Measurements from ENCODE around the gene KRT6B.
"Not testable (repeated sequence)": the region's sequence is repeated elsewhere in the genome, so short reads cannot be mapped to it uniquely, and the experiment has no call there.

KRT6B gene

DNA sequence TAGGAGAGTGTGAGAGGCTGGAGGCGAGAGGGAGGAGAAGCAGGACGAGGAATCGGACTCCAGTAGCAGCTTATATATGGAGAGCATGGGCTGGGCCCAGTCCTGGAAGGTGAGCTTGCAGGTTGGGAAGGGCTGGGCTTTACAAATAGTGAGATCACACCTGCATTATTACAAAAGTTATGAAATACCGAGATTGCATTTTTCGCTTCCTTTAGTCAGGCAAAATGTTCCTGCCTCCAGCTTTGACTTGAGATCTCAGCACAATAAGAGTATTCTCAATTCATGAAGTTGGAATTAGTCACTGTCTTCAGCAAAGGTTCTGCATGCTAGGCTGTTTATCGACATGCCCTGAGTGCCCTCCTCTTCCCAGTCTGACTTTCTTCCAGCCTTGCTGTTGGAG, at the start of gene KRT6B:
Gene KRT6B, minus strand, starts transcription at position 46 of the 400 bp plus-strand sequence. CDS start 68 bp downstream, outside the sequence.
- no peak for DNase-seq (ENCODE audit: low read depth in 2 of 2)

- DNase-seq (ENCODE audit: low read depth in 2 of 2): no peak
These were observed 49.5 kb upstream of the KRT6B start for GRCh38 chr12:52501490-52501889.

DNA sequence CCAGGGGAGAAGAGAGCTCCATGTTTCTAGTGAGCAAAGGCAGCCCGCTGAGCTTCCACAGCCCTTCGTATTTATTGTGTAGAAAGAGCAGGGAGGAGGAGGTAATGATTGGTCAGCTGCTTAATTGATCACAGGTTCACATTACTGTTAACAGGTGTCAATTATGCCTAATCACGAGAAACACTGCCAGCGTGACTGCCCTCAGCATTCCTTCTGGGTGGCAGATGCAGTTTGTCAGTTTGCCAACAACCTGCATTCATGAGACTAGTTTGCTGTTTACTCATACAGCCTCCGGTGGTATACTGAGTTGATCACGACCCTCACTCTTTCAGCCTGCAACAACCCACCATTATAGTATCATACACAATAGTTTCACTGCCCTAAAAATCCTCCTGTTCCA, 48.6 kb upstream of the KRT6B start:
- not testable (repeated sequence) for DNase-seq (ENCODE audit: low read depth in 2 of 2)

DNA sequence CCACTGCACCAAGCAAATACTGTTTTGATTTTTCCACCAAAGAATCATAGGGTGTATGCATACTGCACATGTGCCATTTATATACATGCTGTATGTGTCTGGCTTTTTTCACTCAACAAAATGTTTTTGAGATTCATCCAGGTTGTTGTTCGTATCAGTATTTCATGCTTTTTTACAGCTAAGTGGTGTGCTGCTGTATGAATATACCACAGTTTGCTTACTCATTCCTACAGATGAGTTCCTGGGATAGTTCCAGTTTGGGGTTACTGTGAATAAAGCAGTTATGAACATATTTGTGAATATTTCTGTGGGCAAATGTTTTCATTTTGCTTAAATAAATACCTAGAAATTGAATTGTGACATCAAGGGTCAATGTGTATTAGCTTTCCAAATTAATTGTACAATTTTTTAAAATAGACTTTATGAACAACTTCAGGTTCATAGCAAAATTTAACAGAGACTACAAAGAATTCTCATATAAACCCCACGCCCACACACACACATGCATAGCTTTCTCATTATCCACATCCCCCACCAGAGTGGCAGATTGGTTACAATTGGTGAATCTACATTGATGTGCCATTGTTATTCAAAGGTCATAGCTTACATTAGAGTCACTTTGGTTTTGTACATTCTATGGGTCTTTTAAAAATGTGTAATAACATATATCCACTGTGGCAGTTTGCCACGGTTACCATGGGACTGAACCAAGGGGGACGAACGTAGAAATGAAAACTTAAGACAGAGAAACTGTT, 48.0 kb upstream of the KRT6B start:
- DNase-seq (ENCODE audit: low read depth in 2 of 2): no peak

GRCh38 chr12:52498946-52499345, 47.0 kb upstream of the KRT6B start:
- DNase-seq (ENCODE audit: low read depth in 2 of 2): no peak

GRCh38 chr12:52497975-52498374, 46.0 kb upstream of the KRT6B start:
- DNase-seq (ENCODE audit: low read depth in 2 of 2): no peak

DNA sequence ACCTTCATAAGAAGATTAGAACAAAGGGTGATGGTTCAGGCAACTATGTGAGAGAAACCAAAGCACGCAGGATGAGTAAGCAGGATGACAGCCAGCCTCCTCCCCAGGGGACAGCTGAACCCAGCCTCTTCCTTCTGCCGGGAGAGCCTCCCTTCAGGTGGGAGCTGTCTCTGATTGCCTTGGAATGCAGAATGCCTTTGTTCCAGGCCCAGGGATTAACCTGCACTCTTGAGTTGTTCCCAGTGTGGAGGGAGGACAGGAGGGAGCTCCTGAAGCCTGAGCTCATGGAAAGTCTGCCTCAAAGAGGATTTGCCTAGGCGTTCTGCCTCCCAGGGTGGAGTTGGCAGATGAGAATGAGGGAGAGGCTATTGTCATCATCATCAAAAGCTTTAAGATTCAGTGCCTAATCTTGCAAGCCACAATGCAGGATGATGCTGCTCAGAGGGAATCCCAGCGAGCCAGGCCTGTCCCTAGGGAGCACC, 44.7 kb upstream of the KRT6B start:
- DNase-seq (ENCODE audit: low read depth in 2 of 2): no peak

- DNase-seq (ENCODE audit: low read depth in 2 of 2): no peak
These were observed 44.1 kb upstream of the KRT6B start for GRCh38 chr12:52496054-52496453.

GRCh38 chr12:52495389-52495788, 43.4 kb upstream of the KRT6B start:
- no peak for DNase-seq (ENCODE audit: low read depth in 2 of 2)

DNA sequence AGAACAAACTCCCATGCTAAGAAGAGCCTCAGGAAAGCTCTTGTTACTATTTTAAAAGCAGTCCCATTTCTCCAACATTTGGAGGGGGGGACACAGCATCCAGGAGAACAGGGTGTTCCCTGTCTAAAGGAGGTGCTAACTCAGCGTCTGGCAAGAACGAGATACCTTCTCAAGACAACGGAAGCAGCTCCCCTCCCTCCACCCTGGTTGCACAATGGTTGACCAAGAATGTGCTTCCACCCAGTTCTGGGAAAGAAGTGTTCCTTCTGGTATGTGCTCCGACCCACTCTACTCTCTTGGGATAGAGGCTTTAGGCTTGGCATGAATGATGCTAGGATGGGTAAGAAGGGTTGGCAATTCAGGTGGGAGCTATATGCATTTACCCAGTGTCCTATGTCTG, 42.6 kb upstream of the KRT6B start:
- DNase-seq (ENCODE audit: low read depth in 2 of 2): no peak

DNA sequence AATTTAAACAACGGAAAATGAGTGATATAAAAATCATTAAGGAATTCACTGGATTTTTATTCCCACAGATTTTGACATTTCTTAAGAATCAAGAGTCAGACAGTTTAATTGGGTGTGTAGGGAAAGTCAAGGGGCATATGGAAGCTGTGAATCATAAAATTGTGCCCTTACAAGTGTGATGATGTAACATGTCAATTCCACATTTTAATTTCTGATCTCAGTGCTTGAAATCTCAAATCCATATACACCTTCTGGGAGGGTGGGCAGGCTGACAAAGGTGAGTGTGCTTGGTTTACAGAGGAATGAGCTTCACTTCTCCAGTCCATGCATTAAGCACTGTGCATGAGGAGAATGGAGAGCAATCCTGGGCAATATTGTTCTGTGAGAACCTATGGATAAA, 42.2 kb upstream of the KRT6B start:
- no peak for DNase-seq (ENCODE audit: low read depth in 2 of 2)

DNA sequence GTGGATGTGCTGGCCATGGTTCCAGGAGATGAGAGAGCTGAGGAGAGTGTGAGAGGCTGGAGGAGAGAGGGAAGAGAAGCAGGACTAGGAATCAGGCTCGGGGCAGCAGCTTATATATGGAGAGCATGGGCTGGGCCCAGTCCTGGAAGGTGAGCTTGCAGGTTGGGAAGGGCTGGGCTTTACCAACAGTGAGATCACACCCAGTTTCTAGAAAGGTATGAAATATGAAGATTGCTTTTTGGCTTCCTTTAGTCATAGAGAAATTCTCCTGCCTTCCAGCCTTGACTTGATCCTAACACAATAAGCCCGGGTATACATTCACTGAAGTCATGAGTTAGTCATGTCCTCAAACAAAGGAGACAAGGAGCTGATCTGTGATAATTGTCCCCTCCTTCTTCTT, 41.2 kb upstream of the KRT6B start, which contains the start of gene KRT6A:
Gene KRT6A, minus strand, starts transcription at position 86 of the 400 bp plus-strand sequence. Its CDS starts 69 bp downstream, at position 17.
- DNase-seq (ENCODE audit: low read depth in 2 of 2): no peak

- DNase-seq (ENCODE audit: low read depth in 2 of 2): not testable (repeated sequence)
These were observed 40.5 kb upstream of the KRT6B start for GRCh38 chr12:52492405-52492804.

- not testable (repeated sequence) for DNase-seq (ENCODE audit: low read depth in 2 of 2)
These were observed 39.5 kb upstream of the KRT6B start for GRCh38 chr12:52491495-52491894.

DNA sequence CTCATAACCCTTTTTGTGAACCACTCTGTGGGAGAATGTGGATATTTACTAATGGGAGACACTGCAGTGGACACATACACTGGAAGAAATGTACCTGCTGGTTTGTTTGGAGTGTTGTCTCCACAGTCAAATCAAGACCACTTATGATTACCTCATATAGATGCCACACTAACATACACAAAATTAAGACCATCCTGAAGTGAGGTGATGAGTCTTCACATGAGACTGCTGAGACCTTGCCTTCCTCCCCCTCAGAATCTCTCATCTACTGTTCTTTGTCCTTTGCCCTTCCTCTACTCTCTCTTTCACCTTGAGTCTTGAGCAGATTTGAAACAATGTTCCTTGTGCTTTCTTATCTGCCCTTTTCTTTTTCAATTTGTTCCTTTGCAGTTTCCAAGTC, 36.8 kb upstream of the KRT6B start:
- DNase-seq (ENCODE audit: low read depth in 2 of 2): no peak

DNA sequence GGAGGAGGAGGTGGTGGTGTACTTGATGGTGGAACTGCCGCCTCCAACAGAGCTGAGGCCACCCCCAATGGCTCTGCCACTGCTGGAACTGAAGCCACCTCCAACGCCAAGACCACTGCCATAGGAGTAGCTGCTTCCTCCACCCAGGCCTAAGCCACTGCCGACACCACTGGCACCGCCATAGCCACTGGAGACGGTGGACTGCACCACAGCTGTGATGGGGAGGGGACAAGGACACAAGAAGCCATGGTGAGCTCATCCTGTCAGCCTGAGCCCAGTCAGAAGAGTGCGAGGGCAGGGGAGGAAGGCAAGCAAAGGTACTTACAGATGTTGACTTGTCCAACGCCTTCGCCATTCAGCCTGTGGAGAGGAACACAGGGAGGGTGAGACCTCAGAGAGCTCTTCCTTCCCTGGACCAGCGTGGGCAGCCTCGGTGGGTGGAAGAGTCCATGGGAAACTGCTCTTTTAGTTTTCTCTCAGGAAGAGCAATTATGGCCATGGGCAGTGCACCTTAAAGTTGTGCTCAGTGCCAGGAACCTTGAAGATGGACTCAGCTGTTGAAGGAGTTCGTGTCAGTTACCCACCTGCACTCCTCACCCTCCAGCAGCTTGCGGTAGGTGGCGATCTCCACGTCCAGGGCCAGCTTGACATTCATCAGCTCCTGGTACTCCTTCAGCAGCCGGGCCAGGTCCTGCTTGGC, 35.9 kb upstream of the KRT6B start:
- not testable (repeated sequence) for DNase-seq (ENCODE audit: low read depth in 2 of 2)

DNA sequence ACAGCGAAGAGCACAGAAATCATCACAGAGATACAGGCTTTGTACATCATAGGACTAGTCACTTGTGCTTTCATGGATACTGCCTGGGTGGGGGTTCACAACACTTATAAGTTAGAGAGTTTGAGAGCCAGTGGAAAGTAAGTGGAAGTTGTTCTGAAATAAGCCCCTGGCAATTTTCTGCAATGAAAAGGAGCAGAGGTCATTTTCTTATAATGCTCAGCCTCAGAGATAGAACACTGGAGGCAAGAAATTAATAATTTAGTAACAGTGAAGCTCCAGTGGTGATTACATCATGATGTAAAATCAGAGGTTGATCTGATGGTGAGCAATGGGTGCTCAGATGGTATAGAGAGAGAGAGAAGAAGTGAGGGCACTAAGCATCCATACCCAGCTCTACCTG, 35.3 kb upstream of the KRT6B start:
- DNase-seq (ENCODE audit: low read depth in 2 of 2): no peak

DNA sequence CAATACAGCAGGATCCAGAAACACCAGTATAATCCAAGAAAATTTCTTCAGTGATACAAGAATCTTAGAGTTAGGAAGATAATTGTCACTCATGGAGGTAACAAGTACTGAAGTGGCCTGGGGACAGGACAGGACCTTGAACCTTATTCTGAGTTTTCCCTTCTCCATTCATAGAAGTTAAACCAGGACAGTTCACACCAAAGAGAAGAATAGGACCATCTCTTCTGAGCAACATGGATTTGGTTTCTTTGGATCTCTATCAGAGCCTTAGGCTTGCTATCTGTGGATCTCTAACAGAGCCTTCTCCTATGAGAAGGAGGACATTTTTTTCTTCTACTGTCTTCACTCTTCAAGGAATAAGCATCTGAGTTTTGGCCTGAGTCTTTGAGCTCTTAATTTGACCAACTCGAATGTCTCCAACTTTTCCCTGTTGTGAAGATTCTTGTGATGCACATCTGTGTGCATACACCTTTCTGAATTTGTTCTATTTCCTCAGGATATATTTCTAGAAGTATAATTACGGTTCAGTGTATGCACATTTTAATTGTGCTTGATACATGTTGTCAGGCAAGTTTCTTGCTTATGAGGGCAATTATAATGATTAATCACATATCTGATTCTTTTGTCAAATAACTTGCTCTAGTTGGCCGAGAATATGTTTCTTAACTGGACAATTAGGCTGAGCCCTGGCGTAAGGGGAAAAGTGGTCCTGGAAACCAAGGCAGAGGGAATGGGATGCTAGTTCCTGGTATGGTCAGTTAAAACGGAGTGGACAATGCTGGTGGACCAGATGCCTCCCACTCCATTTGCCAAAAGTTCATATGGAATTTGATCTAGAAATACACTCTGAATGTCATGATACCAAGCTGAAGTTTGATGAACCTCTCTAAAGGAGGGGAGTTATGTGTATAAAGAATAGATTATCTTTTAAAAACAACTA, 34.5 kb upstream of the KRT6B start:
- no peak for DNase-seq (ENCODE audit: low read depth in 2 of 2)

DNA sequence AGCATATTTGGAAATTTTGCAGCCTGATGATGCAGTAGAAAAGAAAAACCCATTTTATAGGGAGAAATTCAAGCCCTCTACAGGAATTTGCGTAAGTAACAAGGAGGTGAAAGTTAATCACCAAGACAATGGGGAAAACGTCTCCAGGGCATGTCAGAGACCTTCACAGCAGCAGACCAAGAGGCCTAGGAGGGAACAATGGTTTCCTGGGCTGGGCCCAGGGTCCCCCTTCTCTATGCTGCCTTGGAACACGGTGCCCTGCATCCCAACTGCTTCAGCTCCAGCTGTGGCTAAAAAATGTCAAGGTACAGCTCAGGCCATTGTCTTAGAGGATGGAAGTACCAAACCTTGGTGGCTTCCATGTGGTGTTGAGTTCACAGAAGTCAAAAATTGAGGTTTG, 28.1 kb upstream of the KRT6B start:
- no peak for DNase-seq (ENCODE audit: low read depth in 2 of 2)

DNA sequence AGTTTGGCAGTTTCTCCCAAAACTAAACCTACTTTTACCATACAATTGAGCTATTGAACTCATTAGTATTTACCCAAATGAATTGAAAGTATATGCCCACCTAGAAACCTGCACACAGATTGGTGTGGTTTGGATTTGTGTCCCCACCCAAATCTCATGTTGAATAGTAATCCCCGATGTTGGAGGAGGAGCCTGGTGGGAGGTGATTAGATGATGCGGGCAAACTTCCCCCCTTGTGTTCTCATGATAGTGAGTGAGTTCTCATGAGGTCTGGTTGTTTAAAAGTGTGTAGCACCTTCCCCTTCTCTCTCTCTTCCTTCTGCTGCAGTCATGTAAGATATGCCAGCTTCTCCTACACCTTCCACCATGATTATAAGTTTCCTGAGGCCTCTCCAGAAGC, 25.7 kb upstream of the KRT6B start:
- DNase-seq (ENCODE audit: low read depth in 2 of 2): no peak

DNA sequence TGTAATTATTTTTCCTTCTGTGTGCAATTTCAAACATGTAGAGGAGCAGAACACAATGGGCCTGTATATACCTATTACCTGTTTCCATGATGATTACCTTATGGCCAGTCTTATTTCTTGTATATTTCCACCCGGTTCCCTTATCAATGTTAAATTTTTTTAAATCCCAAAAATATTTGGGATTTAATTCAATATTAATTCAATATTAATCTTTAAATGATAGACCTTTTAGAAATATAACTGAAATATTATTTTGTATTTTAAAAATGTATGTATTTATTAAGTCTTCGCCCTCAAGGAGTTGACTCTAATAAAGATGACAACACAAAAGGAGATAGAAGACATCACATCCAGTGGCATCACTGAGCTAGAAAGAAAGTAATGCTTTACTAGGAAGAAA, 22.3 kb upstream of the KRT6B start:
- no peak for DNase-seq (ENCODE audit: low read depth in 2 of 2)

- no peak for DNase-seq (ENCODE audit: low read depth in 2 of 2)
These were observed 21.8 kb upstream of the KRT6B start, which contains the start of gene KRT6C for GRCh38 chr12:52473768-52474167. TSS of gene KRT6C (minus strand) at chr12:52473805. CDS start at chr12:52473737, 68 bp downstream.
